Left colon (tissue), 2 donors: ENCODE data around the gene PIGQ. TPM values are rescaled to one million over a fixed set of nuclear protein-coding genes. Genes with fewer than 3 reads are reported as not detected.

Source experiments
- ATAC-seq: fragments of 200-7000 bp; cut with Tn5 transposase; one replicate; pipeline ENCODE4 v1.9.1; 2020; ENCODE audit warnings: mild to moderate bottlenecking, moderate library complexity
- DNase-seq, 2 donors: peaks; one replicate each; pipeline ENCODE4 v3.0.0-alpha.2; 2020
- intact Hi-C, 2 donors: fragments of 100-400 bp; cut with DNase I in 1 of 2; cut with micrococcal nuclease in 1 of 2; formaldehyde crosslinking; loops; one replicate each; pipeline versions ENCODE4 v1.11.2 to v1.14.0; 2022; cut with DNase I, micrococcal nuclease
- long read RNA-seq: library from polyadenylated mRNA; unstranded; transcript quantifications from one replicate; pipeline ENCODE4 v2.0.0, GENCODE V29; 2021
- total RNA-seq, 2 donors: library from RNA; stranded (reverse); fragmentation: NEBNext Ultra II Directional; extraction: Animal tissue kit (Norgen Biotek cat#: 25700); gene quantifications; one replicate each; pipeline ENCODE4 v1.2.1, GENCODE V29; 2021
- donor health status: DM: no; HTN: no; CAD: no.
- donor health status: DM: yes; HTN: yes; CAD: no.

Gene PIGQ
- total RNA-seq, result 10 to 100 TPM; 37.6 to 39.5 TPM
- long read RNA-seq, transcript PIGQ-216 (1 exons, 1,046 nt), result major isoform, 10 of 42 reads
- long read RNA-seq, partial matches to known transcripts, result 20 of 42 reads
- long read RNA-seq, other reads (novel, unspliced or antisense), result 7 of 42 reads

- peak; percentile 56 for ATAC-seq
- intact Hi-C loops, result no loop called here
Measured at GRCh38 chr16:569445-570254, at the start of gene PIGQ. Gene PIGQ, plus strand, starts transcription at chr16:569968. Its CDS starts 4,107 bp downstream, at chr16:574075.

GRCh38 chr16:520847-521246 is 48.9 kb upstream of the PIGQ start:
- ATAC-seq (no peak), DNase-seq (no peak)
- intact Hi-C loops, result no loop called here

More at GRCh38 chr16:569445-570254, at the start of gene PIGQ:
- peak; percentile 64 to 73 for DNase-seq

- DNase-seq (peak; percentile 75 to 88), ATAC-seq (peak; percentile 82)
- intact Hi-C loops, result no loop called here
Measured at GRCh38 chr16:521381-522210, 48.2 kb upstream of the PIGQ start.

- intact Hi-C loops, result no loop called here
- no peak for DNase-seq
- no peak for ATAC-seq
Measured at GRCh38 chr16:522320-523096, 47.3 kb upstream of the PIGQ start.

GRCh38 chr16:523097-523741 is 46.5 kb upstream of the PIGQ start:
- no peak for ATAC-seq
- intact Hi-C loops, result no loop called here

GRCh38 chr16:524274-525040 is 45.3 kb upstream of the PIGQ start:
- ATAC-seq, result no peak
- DNase-seq, result no peak
- intact Hi-C loops, result no loop called here

More at GRCh38 chr16:523097-523741, 46.5 kb upstream of the PIGQ start:
- DNase-seq, result no peak

GRCh38 chr16:525123-525519 is 44.6 kb upstream of the PIGQ start:
- intact Hi-C loops, result no loop called here
- no peak for DNase-seq
- no peak for ATAC-seq

GRCh38 chr16:525520-526180 is 44.1 kb upstream of the PIGQ start:
- intact Hi-C loops, result no loop called here
- ATAC-seq (no peak), DNase-seq (no peak)

GRCh38 chr16:526181-527014 is 43.4 kb upstream of the PIGQ start:
- DNase-seq (no peak), ATAC-seq (peak; percentile 6)
- intact Hi-C loops, result no loop called here

GRCh38 chr16:527015-527903 is 42.5 kb upstream of the PIGQ start, which contains the start of gene CAPN15:
Gene CAPN15, plus strand, starts transcription at chr16:527712. Its CDS starts 19,127 bp downstream, at chr16:546839.
- DNase-seq, result peak; percentile 84 to 89
- ATAC-seq, result peak; percentile 65
- intact Hi-C loops, result no loop called here

GRCh38 chr16:528111-529011 is 41.4 kb upstream of the PIGQ start:
- ATAC-seq (peak; percentile 52), DNase-seq (peak; percentile 79 to 87)

GRCh38 chr16:529012-529575 is 40.7 kb upstream of the PIGQ start:
- peak; percentile 49 to 61 for DNase-seq
- intact Hi-C loops, result no loop called here
- ATAC-seq, result peak; percentile 3

More at GRCh38 chr16:528111-529011, 41.4 kb upstream of the PIGQ start:
- intact Hi-C loops, result no loop called here

- ATAC-seq, result peak; percentile 17
- DNase-seq, result peak; percentile 57 to 64
- intact Hi-C loops, result no loop called here
Measured at GRCh38 chr16:530111-530817, 39.5 kb upstream of the PIGQ start.
